IPS-18c (cell line): ENCODE data around the gene AGBL4.
"Not testable (repeated sequence)": the region's sequence is repeated elsewhere in the genome, so short reads cannot be mapped to it uniquely, and the experiment has no call there.

Experiments
- H3K4me3 ChIP-seq: 2 replicates; pipeline ENCODE4 v1.7.0; 2013; ENCODE audit warnings: low read depth, mild to moderate bottlenecking, low read length, moderate library complexity; ENCODE audit not compliant: insufficient read depth
- H3K9me3 ChIP-seq: one replicate; pipeline ENCODE4 v1.6.1; 2013; ENCODE audit warnings: mild to moderate bottlenecking, low read length, moderate library complexity; ENCODE audit not compliant: control insufficient read depth, insufficient read depth

Gene AGBL4

DNA sequence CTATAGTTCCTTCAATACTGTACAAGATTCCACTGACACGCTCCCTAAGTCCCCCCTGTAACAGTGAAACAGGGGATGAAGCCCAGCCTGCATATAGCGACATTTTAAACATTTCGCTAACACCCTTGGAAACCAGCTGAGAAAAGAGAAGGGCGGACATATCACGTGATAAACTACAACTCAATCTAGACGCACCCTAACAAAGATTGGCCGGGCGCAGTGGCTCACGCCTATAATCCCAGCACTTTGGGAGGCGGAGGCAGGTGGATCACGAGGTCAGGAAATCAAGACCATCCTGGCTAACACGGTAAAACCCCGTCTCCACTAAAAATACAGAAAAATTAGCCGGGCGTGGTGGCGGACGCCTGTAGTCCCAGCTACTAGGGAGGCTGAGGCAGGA lies 236.7 kb downstream of the AGBL4 start:
- not testable (repeated sequence) for H3K9me3 ChIP-seq

DNA sequence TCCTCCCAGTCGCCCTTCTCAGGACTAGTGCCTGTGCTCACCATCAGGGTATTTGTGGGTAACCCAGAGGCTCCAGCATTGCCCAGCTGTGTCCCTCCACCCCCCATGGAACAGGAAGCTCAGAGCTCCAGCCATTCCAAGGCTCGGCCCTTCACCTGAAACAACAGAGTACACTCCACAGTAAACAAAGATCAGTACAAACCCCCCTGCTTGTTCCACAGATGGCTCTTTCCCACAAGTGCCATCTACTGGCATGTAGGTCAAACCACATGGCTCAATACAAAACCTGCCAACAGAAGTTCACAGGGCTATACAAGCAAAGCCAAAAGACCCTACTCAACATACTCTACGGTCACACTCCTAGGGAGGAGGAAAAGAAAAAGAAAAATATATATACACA lies 258.7 kb downstream of the AGBL4 start:
- H3K9me3 ChIP-seq: no peaks in the 10 kb centered on the region
- H3K4me3 ChIP-seq: no peak overlapping the region

More for the DNA sequence above, 236.7 kb downstream of the AGBL4 start:
- not testable (repeated sequence) for H3K4me3 ChIP-seq

DNA sequence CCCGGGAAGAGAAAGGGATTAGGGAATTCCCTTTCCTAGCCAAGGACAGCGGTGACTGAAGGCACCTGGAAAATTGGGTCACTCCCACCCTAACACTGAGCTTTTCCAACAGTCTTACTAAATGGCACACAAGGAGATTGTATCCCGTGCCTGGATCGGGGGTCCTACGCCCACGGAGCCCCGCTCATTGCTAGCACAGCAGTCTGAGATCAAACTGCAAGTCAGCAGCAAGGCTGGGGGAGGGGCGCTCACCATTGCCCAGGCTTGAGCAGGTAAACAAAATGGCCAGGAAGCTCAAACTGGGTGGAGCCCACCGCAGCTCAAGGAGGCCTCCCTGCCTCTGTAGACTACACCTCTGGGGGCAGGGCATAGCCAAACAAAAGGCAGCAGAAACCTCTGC lies 285.6 kb downstream of the AGBL4 start:
- H3K4me3 ChIP-seq, H3K9me3 ChIP-seq: not testable (repeated sequence)

DNA sequence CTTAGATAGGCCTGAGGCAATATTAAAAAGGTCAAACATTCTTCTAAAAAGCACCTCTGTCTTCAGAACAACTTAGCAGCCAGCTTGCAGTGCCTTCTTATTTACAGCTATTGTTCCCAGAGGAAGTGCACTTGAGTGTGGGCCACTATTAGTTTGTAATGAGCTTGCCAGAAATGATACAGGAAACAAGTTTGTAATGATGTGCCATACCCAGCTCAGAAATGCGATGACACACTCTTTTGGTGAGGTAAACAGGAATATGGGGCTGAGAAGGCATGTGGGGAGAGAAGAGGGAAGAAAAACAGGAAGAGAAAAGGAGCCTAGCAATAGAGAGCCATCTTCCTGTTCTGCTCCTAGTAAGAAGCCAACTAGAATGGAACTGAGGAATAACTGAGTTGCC lies 295.4 kb downstream of the AGBL4 start:
- no peaks in the 10 kb centered on the region for H3K9me3 ChIP-seq
- no peak overlapping the region for H3K4me3 ChIP-seq

DNA sequence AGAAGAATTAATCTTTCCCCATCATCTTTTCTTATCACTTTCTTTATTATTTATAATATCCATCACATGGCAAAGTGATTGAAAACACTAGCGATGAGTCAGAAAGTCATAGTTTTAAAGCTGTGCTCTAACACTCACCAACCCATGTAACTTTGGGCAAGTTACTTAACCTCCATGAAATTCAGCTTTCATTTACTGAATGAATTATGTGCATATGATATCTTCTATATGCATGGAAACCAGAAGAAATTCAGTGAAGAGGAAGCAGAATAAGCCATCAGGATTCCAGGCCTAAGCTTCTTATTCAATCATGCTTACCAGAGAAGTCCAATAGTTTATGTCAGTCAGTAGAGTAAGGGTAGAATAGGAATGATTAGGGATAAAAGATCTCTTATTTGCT lies 300.1 kb downstream of the AGBL4 start:
- peaks cover 4% of the 10 kb centered on the region for H3K9me3 ChIP-seq
- H3K4me3 ChIP-seq: no peak overlapping the region

DNA sequence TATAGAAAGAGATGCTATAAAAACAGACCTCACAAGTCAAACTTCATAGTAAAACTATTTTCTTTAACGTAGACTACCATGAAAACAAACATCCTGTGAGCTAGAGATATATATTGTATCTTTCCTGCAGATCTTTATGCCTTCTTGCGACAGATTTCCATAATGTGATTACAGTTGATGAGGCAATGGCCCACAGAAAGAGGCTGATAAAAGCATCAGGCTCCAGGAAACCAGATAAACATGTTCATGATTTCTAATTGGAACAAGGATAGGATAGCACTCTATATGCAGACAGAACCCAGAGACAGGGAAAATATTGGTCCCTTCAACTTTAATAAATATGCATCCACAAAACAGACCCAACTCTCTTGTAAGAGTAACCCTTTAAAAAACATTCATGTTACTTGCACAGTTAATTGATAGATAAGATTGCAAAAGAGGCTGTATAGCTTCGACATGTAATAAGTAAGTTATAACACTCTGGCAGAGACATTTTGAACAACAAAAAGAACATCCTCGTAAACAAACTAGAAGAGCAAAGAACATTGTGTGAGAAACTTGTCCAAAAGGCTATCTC lies 329.4 kb downstream of the AGBL4 start:
- H3K9me3 ChIP-seq: no peaks in the 10 kb centered on the region
- no peak overlapping the region for H3K4me3 ChIP-seq

DNA sequence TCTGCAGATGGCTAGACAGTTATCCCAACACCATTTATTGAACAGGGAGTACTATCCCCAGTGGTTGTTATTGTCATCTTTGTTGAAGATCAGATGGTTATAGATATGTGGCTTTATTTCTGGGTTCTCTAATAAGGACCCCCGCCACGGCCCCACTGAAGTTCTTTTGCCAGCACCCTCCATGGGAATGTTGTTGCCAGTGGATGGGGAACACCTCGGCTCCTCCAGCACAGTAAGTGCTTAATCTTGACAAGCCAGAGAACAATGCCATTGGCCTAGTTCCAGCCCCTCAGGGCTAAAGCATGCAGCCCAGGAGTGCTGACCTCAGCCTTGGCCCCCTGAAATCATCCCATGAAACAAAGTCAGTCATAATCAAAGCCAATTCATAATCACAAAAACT lies 337.6 kb downstream of the AGBL4 start:
- H3K9me3 ChIP-seq: no peaks in the 10 kb centered on the region
- no peak overlapping the region for H3K4me3 ChIP-seq

DNA sequence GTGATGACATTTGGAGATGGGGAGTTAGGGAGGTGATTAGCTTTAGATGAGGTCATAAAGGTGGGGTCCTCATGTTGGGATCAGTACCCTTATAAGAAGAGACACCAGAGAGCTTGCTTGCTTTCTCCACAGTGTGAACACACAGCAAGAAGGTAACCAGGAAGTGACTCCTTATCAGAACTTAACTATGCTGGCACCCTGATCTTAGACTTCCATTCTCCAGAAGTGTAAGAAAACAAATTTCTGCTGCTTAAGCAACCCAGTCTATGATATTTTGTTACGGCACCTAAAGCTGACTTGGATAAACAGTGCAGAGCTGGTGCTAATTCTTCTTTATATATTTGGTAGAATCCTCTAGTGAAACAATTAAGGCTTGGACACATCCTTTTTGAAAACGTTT lies 346.0 kb downstream of the AGBL4 start:
- Histone ChIP-seq H3K4me3 (no peak overlapping the region), H3K9me3 (no peaks in the 10 kb centered on the region)

DNA sequence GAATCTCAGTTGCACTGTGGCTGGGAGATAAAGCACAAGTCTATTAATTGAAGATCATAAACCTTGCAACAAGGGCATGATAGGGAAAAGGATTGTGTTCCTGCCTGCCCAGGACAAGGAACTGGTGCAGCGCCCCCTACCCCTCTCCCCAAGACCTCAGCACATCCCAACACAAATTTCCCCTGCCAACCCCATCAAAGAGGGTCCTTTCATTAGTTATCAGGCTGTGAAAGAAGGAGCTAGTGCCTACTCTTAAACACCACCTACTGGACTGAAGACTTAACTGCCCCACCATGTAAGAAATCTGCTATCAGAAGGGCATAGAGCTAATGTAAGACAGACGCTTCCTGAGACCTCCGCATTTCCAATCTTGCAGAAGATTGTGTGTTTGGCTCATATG lies 372.6 kb downstream of the AGBL4 start:
- Histone ChIP-seq H3K9me3 (no peaks in the 10 kb centered on the region), H3K4me3 (no peak overlapping the region)

DNA sequence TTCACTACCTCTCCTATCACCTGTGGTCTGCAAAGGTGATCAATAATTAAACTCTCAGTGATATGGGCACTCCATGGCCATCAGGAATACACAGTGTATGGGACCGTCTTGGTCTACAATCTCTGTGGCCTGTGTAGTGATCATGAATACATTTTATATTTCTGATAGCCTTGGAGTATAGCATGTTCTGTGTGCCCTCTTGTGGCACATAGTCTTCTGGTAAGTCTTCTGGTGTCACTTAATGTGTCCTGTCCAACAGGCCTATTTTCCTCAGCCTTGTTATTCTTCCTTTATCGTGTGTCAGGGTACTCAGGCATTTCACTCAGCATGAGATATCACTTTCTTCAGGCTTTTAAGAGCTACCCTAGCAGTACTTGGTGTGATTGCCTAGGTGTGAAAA lies 393.6 kb downstream of the AGBL4 start:
- no peak overlapping the region for H3K4me3 ChIP-seq
- no peaks in the 10 kb centered on the region for H3K9me3 ChIP-seq

DNA sequence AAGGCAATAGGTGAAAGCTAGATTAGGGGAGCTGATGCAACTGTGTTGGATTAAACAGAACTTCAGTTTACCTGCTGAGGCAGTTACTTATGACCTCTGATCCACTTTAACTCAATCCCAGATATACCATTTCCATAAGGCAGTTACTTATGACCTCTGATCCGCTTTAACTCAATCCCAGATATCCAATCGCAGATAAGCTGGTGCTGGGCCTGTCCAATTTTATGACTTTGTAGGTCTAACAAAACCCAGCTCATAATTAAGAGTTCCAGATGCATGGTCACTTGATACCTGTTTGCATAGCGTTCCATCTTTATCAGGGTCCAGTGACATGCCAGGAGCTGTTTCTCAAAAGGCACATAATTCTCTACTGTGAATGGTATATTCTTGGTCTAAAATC lies 396.0 kb downstream of the AGBL4 start:
- no peaks in the 10 kb centered on the region for H3K9me3 ChIP-seq
- no peak overlapping the region for H3K4me3 ChIP-seq

DNA sequence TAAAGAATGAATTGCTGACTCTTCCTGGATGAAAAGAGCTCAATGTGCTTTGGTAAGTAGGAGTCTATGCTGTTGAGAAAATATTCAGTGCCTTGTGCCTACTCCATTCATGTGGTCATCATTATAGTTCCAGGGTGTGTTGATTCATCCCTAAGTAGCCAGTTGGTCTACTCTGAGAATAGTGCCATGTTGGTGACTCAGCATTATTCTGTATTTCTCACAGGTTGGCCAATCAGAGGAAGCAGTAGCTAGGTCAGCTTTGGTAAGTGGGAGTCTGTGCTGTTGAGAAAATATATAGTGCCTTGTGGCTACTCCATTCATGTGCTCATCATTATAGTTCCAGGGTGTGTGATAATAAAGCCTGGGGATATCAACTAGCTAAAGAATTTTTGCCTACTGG lies 397.3 kb downstream of the AGBL4 start:
- no peak overlapping the region for H3K4me3 ChIP-seq
- no peaks in the 10 kb centered on the region for H3K9me3 ChIP-seq

DNA sequence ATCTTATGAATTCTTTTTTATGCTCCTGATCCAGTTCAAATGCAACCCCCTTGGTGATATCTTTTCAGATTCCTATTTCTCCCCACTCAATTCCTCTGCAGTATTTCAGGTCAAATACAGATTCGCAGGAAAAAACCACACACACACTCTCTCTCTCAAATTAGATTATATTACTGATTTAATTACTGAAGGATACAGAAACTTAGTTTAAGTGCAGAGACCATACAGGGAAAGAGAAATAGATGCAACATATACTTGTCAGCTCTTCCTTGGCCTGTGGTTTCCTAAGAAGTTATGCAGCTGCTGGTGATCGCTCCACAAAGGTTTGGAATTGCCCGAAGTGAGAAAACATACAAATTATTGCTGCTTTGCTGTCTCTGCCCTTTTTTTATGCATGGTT lies 400.9 kb downstream of the AGBL4 start:
- Histone ChIP-seq H3K4me3 (no peak overlapping the region), H3K9me3 (no peaks in the 10 kb centered on the region)

DNA sequence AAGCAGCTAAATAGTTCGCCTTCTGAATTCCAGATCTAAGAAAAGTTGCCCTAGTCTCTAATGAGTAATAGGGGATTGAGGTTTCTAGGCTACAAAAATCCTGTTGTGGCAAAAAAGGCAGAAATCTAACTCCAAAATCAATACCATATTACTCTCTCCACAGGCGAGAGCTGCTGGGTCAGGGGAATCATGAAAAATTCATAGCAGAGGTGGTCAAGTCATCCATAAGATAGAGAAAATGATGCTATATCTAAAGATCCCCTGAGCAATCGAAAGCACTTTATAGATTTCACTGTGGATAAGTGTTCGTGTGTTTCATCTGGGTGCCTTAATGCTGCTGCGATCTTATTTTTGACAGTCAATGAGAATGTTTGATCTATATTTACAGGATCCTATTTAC lies 417.7 kb downstream of the AGBL4 start:
- H3K9me3 ChIP-seq: no peaks in the 10 kb centered on the region
- no peak overlapping the region for H3K4me3 ChIP-seq

DNA sequence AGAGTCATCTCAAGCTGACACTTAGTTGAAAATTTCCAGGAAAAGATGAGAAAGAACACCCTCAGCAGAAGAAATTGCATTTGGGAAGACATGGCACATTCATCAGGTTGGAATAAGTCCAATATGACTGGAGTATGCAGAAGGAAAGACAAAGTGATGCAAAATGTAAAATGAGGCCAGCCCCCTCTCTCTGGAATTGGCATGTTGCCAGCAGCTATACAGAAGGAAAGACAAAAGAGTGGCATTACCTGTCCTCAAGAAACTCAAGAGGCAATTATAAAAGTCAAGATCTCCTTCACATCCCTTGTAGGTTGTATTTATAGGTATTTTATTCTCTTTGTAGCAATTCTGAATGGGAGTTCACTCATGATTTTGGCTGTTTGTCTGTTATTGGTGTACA lies 426.3 kb downstream of the AGBL4 start:
- H3K9me3 ChIP-seq: peaks cover 5% of the 10 kb centered on the region
- no peak overlapping the region for H3K4me3 ChIP-seq

DNA sequence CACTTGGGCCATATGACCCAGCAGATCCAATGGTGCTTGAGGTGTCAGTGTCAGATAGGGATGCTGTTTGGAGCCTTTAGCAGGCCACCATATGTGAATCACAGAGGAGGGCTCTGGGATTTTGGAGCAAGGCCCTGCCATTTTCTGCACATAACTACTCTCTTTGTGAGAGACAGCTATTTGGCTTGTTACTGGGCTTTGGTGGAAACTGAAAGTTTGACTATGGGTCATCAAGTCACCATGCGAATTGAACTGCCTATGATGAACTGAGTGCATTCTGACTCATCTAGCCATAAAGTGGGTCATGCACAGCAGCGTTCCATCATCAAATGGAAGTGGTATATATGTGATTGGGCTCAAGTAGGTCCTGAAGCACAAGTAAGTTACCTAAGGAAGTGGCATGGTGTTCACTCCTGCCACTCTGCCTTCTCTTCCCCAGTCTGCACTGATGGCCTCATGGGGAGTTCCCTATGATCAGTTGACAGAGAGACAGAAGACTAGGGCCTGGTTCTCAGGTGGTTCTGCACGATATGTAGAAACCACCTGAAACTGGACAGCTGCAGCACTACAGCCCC lies 447.3 kb downstream of the AGBL4 start:
- H3K9me3 ChIP-seq: no peaks in the 10 kb centered on the region
- no peak overlapping the region for H3K4me3 ChIP-seq

DNA sequence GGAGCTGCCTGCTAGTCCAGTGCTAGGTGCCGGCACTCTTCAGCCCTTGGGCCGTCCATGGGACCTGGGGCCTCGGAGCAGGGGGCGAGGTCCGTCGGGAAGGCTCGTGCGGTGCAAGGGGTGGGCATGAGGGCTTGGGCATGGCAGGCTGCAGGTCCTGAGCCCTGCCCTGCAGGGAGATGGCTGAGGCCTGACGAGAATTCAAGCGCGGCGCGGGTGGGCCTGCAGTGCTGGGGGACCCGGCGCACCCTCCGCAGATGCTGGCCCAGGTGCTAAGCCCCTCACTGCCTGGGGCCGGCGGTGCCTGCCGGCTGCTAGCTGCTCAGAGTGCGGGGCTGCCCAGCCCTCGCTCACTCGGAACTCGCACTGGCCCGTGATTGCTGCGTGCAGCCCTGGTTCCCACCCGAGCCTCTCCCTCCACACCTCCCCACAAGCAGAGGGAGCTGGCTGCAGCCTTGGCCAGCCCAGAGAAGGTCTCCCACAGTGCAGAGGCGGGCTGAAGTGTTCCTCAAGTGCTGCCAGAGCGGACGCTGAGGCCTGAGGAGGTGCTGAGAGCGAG lies 467.0 kb downstream of the AGBL4 start:
- no peak overlapping the region for H3K4me3 ChIP-seq
- H3K9me3 ChIP-seq: peaks cover 2% of the 10 kb centered on the region

DNA sequence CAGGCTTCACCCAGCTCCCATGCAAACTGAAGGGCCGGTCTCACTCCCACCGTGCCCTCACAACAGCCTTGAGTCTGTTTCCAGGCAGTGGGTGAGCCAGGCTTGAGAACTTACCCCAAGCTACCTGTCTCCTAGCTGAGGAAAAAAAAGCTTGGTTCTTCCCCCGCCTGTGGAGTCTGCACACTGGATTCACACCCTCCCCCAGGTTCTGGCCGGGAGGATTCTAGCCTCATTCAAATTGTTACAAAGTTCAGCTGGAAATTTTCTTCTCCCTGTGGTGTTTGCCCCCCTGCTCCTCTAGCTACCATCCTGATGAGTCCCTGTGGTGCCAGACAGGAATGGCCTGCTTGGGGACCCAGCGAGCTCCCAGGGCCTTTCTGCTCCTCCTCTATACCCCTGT lies 471.7 kb downstream of the AGBL4 start:
- Histone ChIP-seq H3K9me3 (no peaks in the 10 kb centered on the region), H3K4me3 (no peak overlapping the region)

DNA sequence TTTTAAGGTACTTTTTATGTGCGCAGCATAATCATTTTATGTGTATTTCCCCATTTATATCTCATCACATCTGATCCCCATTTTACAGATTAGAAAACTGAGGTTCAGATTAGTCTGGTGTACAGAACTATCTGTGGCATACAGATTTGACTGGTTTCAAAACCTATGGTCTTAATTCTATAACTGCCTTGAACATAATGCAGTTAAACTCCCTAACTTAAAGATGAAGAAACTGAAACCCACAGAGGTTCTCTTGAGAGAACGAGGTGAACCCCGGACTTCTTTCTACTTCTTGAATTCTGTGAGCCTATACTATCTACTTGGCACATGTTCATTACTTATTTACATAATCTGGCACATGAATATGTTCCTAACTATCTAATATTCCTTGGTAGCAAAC lies 479.1 kb downstream of the AGBL4 start:
- Histone ChIP-seq H3K9me3 (peaks cover 6% of the 10 kb centered on the region), H3K4me3 (no peak overlapping the region)
